EH (cell line): ENCODE measurements around the gene C1orf167.
"Not testable (repeated sequence)": the region's sequence is repeated elsewhere in the genome, so short reads cannot be mapped to it uniquely, and the experiment has no call there.

Experiments
- DNase-seq: peaks from one replicate; pipeline ENCODE4 v3.0.0-alpha.2; 2015; ENCODE audit warnings: low read depth

The C1orf167 gene

DNA sequence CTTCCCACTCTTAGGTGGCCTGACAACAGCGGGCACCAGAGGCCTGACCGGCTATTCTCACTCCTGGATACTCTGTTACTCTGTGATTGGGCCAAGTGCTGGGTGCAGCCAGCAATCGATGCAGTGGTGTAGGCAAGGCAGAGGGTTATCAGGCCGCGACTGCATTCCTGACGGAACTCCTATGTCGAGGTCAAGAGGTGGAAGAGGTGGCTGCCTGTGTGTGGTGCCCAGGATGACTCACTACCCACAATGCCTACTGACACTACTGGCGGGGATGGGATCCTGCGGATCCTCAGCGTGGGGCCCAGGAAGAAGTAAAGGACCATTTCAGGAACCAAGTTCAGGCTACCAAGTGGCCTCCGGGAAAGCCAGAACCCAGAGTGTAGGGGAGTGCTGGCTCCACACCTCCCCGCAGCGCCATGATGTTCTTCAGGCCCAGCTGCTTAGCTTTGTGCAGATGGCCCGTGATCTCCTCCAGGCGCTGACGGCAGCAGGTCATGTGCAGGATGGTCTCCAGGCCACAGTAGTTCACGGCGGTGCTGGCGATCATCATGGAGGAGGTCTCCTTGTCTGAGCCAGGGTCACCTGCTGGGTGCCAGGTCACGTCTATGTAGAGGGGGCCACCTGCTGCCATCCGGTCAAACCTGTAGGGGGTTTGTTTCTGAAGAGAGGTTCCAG is 38.9 kb downstream of the C1orf167 start:
- DNase-seq = no peak

DNA sequence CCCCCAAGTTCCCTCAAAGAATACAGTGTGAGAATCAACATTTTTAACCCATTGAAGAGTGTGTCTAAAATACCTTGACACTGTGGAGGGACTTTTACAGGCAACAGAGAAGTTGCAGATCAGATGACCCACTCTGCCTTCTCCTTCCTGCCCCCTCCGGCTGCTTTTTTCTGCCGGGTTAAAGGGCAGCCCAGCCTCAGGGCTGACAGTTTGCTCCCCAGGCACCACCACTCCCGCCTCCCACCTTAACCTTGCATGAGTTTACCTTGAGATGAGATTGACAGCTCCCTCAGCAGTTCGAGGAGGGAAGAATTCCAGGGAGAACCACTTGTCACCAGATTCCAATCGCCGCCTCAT is 40.6 kb downstream of the C1orf167 start:
- DNase-seq = peak; percentile 41

DNA sequence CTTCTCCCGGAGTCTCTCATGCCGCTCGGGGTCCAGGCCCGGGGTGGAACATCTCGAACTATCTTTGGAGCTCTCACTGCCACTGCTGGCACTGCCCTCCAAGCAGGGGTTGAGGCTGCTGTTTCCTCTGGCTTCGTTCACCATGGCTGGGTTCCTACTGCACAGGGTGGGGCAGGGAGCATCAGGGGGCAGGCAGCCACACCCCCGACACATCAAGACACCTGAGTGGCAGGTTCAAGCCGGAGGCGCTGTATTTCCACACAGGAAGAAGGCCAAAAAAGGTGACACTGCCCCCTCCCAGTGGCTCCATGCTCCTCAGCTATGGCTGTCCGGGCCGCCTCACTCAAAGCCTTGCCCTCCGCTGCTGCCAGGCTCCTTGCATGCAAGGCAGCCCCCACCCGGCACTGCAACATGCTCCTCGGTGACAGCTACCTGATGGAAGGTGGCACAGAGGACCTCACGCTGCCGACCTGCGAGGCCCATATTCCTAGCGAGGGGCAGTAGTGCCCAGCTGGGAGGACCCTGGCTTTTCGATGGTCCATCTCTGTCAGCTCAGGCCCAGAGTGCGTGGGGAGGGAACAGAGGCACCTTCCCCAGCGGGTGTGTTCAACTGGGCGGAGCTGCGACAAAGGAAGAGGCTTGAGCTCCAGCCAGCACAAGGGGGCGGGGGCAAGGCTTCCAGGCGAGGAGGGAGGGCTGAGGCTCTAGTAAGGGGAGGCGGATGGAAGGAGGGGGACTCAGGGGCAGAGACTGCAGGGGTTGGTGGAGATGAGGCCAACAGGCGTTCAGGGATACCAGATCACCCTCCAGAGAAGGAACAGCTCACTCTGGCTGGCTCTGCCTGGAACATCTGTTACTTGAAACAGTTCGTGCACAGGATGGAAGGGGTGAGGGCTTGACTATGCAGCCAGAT is 41.2 kb downstream of the C1orf167 start:
- peak; percentile 98 for DNase-seq

DNA sequence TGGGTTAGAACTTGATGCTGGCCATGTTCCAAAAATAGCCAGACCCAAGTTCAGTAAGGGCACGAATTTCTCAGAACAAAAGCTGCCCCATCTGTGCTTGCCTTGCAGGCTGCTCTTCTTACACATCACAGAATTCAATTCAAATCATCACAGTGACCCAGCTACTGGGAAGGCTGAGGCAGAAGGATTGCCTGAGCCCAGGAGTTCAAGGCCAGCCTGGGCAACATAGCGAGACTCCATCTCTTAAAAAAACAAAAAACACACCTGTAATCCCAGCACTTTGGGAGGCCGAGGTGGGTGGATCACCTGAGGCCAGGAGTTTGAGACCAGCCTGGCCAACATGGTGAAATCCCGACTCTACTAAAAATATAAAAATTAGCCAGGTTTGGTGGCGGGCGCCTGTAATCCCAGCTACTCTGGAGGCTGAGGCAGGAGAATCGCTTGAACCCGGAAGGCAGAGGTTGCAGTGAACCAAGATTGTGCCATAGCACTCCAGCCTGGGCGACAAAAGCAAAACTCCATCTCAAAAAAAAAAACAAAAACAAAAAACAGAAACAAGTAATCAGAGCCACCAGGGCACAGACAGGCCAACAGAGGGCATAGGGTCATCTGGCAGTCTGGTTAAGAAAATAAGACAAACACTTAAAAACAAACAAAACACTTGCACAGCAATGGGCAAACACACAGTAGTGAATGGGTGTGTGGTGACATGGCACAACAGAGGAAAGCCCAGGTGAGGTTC is 42.1 kb downstream of the C1orf167 start:
- DNase-seq = not testable (repeated sequence)

DNA sequence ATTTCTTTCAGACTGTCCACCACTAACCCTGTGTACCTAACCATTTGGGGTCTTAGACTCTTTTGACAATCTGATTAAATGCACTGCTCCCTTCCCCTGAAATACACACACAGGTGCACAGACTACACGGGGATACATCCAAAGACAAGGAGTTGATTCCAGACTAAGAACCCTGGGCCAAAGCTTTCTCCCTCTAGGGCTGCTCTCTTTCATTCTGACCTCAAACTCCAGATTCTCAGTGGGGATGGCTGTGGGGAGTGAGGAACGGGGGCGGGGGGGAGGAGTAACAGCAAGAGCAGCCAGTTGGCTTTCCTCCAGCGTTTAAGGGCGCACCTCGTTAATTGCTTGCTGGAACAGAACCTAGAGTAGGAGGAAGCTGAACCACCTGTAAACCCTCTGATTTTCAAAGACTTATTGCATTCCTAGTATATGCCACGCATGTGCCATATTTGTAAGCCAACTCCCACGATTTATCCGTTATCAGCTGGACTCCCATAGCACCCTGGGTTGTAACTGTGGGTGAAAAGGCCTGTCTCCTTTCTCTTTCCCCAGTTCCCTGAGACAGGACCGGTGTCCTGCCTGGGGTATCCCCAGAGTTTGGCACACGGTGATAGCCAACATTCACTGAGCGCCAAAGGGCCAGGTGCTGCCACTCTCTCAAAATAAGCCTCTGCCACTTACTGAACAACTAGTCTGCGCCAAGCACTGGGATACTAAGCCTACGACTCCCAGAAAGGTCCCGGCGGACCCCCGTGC is 42.9 kb downstream of the C1orf167 start:
- peak; percentile 43 for DNase-seq

DNA sequence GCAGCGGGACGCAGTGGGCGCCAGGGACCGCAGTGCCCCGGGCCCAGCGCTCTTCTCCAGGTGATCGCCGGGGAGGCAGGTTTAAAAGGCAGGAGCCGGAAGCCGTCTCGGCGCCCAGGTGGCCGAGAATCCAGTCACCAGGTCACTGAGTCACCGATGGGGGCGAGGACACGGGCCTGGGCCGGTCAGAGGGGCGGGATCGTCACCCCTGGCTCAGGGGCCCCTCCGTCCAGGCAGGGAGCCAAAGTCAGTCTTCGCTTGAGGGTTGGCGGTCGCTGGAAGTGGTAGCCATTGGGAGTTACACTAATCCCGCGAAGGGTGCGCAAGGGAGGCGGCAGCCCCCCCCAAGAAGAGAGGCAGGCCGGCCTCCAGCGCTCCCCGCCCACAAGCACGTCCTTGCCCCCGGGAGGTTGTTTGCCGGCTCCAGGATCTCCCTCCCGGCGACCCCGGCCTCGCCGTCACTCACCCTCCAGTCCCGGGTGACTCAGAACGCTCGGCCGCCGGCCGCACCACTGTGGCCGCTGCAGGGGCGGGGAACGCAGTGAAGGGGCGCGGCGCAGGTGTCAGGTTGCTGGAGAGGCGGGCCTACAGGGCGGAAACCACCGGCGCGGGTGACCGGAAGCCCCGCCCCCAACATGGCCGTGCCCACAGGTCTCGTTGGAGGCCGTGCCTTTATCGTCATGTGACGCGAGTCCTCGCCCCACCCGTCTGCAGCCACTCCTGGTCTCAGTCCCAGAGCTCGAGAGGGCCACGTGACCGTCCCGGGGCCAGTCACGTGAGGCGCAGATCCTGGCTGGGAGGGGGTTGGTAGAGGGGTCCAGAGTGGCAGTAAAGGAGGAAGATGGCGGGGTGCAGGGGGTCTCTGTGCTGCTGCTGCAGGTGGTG is 43.7 kb downstream of the C1orf167 start, which contains the start of the genes CLCN6 and MTHFR:
TSS of gene CLCN6 (plus strand) at position 770 of the 885 bp plus-strand sequence. CDS start at position 842, 72 bp downstream.
TSS of gene MTHFR (minus strand) at position 543 of the 885 bp plus-strand sequence. CDS start 2,848 bp downstream, outside the sequence.
- DNase-seq = peak; percentile 99

DNA sequence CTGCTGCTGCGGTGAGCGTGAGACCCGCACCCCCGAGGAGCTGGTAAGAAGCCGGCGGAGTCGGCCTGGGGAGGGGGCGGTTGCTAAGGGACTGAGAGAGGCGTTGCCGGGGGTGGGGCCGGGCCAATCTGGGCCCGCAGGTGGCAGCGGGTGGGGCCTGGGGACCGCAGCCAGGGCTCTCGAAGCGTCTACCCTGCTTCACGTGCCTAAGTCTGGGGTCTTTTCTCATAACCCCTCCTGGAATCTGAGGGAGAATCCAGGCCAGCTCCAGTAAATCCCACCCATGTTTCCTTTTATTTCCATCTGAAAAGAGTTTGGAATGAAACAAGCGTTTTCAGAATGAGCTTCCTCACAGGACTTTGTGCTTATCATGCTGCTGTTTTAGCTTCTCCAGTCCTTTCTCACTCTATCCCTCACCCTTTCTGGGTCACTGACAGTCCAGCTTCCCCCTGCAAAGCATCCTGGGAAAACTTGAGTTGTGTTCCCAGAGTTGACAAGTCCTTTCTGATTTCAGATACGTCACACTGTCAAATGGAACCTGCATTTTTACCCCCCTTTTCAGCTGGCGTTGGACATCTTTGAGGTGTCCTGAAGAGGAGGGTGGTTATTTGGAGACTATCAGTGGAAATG is 44.4 kb downstream of the C1orf167 start:
- DNase-seq = peak; percentile 46

DNA sequence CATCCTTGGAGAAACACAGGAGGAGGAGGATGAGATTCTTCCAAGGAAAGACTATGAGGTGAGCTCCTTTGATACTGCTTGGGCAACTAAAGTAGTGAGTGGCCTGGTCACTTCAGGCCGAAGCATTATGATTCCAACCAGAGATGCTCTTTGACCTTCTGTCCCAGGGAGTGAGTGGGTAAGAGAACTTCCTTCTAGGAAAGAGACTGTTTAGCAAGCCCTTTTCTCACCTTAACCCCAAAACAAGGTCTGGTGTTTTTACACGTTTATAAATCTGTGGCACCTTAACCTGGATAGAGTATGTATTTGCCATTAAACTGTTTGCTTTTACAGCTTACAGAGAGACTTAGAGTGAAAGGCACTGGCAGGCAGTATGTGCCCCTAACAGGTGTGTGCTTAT is 45.1 kb downstream of the C1orf167 start:
- no peak for DNase-seq

DNA sequence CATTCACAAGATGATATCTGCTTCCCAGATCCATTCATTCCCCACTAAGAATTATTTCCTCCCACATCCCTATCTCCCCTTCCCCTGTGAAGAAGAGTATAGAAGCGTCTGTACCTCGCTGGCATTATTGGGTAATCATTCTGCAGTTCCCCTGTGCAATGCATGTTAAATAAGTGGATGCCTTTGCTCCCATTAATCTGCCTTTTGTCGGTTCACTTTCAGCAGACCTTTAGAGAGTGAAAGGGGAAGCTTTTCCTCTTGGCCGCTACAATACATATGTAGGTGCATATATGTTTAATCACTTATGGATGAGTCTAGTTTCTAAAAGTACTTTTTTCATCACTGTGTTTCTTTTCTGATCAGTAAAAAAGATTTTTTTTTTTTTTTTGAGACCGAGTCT is 51.0 kb downstream of the C1orf167 start:
- DNase-seq = no peak

DNA sequence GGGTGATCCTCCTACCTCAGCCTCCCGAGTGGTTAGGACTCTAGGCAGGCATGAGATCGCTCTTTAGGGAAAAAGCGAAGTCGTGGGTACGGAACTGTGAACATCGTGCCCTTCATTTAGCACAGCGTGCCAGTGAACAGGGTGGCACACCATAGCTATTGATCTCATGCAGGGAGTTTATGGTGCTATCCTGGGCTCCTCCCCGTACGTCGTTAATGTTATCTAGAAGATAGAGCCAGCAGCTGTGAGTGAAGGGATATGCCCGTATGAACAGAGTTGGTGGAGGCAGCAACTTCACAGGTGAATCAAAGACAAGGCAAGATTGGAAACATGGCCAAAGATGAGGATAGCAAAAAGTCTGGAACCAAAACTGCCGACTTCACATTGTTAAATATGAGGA is 55.2 kb downstream of the C1orf167 start:
- no peak for DNase-seq

DNA sequence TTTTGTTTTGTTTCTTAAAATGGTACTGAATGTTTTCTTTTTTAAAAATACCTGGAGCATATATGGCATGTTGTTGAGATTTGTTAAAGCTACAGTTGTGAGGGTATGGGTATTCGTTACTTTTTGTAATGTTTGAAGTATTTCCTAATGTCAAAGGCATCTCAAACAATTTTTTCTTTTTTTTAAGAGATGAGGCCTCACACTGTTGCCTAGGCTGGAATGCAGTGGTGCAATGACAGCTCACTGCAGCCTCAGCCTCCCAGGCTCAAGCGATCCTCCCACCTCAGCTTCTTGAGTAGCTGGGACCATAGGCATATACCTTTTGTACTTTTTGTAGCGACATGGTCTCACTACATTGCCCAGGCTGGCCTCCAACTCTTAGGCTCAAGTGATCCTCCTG is 60.1 kb downstream of the C1orf167 start:
- DNase-seq = peak; percentile 49

DNA sequence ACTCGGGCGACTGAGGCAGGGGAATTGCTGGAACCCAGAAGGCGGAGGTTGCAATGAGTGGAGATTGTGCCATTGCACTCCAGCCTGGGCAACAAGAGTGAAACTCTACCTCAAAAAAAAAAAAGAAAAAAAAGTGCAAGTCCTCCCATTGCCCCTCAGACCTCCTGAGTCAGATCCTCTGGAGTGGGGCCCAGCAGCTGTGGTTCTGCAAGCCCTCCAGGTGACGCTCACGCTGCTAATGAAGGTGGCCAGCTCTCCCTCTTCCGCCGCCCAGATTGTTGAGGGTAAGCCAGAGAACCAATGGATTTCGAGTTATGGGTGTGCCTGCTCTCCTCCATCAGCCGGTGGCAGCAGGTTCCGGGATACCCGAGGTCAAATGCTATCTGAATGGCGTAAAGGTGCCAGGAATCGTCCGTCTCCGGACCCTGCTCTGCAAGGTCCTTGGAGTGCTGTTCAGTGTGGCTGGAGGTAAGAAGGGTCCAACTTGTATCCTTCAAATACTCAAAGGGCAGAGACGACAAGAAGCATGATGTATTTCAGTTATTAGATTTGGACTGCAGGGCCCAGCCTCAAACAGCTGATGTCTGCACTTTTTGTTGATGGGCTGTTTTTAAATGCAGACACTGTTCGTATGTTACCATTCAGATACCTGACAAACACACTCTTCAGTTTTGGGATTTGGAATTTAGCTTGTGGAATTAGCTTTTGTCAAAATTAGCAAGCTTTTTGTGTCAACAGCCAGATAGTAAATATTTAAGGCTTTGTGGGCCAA is 61.6 kb downstream of the C1orf167 start:
- DNase-seq = no peak

DNA sequence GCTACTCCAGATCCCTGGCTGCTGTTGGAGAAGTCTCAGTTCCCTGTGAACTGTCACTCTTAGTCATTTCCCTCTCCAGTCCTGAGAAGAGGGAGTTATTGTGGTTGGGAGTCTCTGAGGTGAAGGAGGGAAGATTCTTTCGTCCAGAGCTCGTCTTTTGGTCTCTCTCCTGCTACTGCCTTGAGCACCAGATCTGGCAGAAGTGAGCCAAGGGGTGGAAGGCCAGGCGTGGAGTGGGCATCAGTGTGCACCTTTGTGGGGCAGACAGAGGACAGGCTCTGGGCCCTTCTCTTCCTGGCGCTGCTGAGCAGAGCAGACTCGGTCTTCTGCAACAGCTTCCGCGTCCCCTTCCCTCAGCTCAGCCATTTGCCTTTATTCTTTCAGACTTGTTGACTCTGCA is 63.1 kb downstream of the C1orf167 start:
- no peak for DNase-seq

DNA sequence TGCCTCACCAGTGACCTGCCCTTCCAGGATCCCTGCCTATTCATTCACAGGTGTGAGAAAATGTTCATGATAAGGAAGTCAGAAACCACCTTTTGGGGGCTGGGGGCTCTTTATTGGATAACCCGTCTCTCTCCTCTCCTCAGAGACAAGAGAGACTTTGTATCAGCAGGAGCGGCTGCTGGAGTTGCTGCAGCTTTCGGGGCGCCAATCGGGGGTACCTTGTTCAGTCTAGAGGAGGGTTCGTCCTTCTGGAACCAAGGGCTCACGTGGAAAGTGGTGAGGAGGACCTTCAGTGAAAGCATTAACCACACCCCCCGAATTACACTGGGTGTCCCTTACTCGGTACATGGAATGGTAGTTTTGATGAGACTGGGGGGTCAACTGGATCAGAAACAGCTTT is 65.0 kb downstream of the C1orf167 start:
- DNase-seq = no peak

DNA sequence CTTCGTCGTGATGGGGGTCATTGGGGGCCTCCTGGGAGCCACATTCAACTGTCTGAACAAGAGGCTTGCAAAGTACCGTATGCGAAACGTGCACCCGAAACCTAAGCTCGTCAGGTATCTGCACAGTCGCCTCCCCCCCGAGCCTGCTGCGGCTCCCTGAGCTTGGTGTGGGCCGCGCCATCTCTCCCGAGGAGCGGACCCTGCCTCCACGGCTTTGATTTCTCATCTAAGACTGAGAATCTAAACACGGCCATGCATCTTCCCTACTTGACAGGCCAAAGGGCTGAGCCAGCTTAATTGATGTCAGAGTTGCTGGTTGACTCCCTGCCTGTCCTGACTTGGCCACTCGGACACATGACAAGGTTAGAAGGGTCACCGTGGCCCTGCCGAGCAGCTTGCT is 66.5 kb downstream of the C1orf167 start:
- no peak for DNase-seq

DNA sequence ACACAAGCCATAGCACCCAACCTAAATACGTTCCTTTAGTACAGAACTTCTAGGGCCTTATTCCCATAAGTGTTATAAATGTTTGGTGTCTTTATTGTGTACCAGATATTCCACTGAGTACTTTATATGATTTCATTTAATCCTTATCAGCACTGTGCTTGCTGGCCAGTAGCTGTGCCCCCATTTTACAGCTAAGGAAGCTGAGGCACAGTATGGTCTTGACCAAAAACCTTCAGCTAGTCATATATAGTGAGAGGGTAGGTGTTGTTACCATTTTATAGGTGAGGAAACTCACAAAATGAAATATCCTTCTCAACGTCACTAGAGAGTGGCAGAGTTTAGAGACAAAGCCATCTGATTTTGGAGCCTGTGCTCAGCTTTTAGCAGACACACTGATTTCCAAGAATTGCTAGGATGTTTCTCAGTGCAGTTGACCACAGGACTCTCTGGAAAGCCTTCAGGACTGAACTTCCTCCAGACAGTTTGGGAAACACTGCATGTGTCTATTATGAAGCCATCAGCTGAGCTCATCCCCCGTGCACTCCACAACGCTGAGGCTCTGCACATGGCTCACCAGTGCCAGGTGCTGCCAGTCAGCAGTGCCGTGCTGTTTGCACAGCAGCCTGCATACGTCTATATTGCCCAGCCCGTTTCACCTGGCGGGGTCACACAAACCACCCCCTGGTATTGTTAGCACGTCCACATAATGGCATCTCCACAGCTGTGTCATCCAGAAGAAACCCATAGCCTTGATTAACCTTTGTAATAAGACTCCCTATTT is 70.1 kb downstream of the C1orf167 start:
- DNase-seq = no peak

DNA sequence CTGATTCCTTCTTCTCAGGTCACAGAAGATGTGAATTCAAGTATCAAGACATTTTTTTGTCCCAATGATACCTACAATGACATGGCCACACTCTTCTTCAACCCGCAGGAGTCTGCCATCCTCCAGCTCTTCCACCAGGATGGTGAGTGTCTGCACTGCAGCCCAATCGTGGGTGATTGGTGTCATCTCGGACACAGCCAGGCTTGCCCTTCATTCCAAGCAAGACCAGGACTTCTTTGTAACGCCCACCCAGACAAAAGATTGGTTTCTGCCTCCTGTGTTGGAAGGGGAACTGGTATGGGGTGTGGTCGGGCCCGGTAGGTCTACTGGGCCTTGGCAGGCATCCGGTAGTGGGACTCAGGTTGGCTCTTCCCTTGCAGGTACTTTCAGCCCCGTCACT is 71.5 kb downstream of the C1orf167 start:
- DNase-seq = no peak

DNA sequence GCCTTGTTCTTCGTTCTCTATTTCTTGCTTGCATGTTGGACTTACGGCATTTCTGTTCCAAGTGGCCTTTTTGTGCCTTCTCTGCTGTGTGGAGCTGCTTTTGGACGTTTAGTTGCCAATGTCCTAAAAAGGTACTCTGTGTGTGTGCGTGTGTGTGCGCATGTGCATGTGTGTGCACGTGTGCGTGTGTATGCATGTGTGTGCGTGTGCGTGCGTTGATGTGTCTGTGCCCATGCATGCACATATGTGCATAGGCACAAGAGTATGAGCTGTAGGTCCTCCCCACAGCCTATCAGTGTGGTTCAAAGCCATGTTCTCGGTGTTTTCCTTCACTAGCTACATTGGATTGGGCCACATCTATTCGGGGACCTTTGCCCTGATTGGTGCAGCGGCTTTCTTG is 71.9 kb downstream of the C1orf167 start:
- no peak for DNase-seq
